GM12892 (cell line): ENCODE results near the gene PLAC1.

ENCODE experiments used
- DNase-seq: peaks from one replicate; pipeline ENCODE4 v3.0.0; 2011; ENCODE audit not compliant: insufficient read length
- FAIRE-seq: peaks from 2 replicates; lab custom pipeline; 2011; peaks lifted over from hg19 to GRCh38; lab: Jason Lieb, UNC
- POLR2A ChIP-seq: IDR thresholded peaks from 2 replicates; pipeline ENCODE4 v1.6.1; 2011; ENCODE audit warnings: low read depth, low read length, control low read depth
- POLR2AphosphoS5 ChIP-seq: IDR thresholded peaks from 2 replicates; pipeline ENCODE4 v1.6.1; 2011; ENCODE audit warnings: low read depth, low read length, control low read depth
- TAF1 ChIP-seq: IDR thresholded peaks from 2 replicates; pipeline ENCODE4 v1.6.1; 2011; ENCODE audit warnings: low read depth, mild to moderate bottlenecking, control low read depth, low read length, borderline replicate concordance

PLAC1 gene

DNA sequence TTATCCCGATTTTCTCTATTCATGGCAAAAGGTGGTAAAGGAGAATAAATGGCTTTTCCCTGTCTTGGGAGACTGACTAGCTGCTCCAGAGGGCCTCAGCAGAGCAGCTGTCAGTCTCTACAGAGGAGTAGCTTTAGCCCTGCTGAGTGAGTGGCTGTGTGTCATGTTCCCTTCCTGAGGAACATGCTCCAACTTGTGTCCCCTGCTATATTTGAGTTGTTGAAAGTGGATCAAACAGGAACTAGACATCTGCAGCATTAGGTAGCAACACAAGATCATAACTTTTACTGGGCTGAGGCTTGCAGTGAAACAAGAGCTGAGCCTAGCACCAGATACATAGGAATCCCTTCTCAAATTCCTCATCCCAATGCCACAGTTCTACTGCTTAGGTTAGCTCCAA is 26.7 kb upstream of the PLAC1 start:
- FAIRE-seq: no peak
- no peak for TF ChIP-seq POLR2A
- no peak for TF ChIP-seq POLR2AphosphoS5
- TF ChIP-seq TAF1: no peak
- no peak for DNase-seq

DNA sequence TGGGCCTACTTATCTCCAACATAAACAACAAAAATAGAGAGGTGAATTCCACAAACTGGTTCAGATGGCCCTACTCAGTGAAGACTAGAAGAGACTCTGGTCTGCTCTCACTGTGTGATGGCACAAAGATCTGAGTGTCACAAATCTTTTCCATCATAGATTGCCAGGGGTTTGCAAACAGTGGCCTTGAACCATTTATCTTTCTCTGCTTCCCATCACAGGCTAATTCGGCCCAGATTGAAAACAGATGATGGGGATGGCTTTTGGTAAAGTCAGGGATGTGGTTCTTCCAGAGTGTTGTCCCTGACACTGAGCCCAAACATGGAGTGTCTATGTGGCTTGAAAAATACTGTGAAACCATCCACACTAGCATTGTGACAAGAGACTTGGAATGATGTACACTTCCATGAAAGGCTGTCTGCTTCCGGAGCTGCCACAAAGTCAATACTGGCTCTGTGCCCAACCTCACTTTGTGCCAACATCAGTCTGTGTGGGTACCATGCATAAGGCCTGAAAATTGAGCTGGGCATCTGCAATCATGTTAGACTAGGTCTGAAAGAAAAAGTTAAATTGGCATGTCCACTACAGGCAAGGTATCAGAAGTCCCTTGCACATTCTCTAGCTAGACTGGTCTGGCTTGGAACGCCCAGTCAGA is 25.2 kb upstream of the PLAC1 start:
- TF ChIP-seq POLR2AphosphoS5 (no peak), TAF1 (no peak), POLR2A (no peak)
- FAIRE-seq (no peak), DNase-seq (no peak)

DNA sequence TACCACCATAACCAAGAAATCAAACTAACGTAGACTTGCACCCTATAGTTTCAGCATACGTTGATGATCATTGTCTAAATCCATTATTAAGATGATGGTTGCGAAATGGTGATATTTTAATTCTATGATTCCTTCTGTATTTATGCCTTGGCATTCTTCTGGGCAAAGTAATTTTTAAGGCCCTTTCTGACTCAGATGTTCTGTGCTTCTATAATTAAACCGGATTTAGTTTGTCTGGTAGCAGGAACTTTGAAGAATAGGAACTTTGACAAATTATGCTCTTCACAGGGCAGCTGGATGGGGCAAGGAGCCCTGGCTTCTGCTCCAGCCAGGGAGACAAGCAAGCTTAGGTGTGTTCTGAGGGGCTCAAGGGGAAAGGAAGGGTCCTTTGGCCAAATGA is 23.8 kb upstream of the PLAC1 start:
- DNase-seq (no peak), FAIRE-seq (no peak)
- no peak for TF ChIP-seq TAF1
- TF ChIP-seq POLR2A: no peak
- TF ChIP-seq POLR2AphosphoS5: no peak

DNA sequence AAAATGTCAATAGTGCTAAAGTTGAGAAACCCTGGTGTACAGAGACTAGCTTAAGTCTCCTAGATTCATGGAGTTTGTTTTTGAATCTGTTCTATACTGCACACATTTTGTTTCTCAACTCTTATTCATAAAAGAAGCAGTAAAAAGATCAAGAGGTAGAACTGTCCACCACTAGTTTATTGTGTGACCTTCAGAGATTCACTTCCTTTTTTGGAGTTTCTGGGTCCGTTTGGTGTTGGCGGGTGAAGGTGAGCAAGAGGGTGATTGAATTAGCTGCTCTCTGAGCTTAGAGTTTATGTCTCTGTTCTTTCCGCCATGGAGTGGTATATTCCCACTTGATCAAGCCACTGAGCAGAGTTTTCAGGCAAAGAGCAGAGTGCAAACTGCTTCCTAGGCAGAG is 21.4 kb upstream of the PLAC1 start:
- TF ChIP-seq POLR2A: no peak
- no peak for TF ChIP-seq TAF1
- TF ChIP-seq POLR2AphosphoS5: no peak
- FAIRE-seq: no peak
- no peak for DNase-seq

DNA sequence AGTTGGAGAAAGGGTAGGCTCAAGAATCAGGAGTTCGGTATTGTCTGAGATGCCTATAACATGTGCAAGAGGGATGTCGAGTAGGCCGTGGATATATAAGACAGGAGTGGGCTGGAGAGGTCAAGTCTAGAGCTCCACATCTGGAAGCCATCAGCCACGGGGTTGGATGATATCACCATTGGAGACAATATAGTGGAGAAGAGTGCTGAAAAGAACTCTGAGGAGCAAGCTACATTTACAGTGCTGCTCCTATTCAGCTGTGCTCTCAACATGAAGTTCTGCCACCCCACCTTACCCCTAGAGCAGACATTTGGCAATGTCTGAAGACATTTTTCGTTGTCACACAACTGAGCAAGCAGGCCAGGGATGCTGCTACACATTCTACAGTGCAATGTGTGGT is 20.9 kb upstream of the PLAC1 start:
- FAIRE-seq: peak; percentile 61
- TF ChIP-seq TAF1 (no peak), POLR2A (no peak), POLR2AphosphoS5 (no peak)
- no peak for DNase-seq

DNA sequence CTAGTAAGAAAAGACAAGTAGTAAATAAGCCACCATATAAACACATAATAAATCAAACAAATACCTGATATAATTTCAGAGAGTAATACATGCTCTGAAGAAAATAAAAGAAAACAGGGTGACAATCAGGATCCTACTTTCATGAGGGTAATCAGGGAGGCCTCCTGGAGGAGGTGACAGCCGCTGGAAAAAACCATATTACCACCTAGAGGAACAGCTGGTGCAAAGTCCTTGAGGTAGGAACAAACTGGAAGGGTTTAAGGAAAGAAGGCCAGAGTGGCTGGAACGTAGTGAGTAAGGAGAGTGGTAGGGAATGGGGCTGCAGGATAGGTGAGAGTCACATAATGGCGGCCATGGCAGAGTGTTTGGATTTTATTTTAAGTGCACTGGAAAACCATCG is 19.1 kb upstream of the PLAC1 start:
- TF ChIP-seq TAF1 (no peak), POLR2AphosphoS5 (no peak), POLR2A (no peak)
- FAIRE-seq (no peak), DNase-seq (no peak)

DNA sequence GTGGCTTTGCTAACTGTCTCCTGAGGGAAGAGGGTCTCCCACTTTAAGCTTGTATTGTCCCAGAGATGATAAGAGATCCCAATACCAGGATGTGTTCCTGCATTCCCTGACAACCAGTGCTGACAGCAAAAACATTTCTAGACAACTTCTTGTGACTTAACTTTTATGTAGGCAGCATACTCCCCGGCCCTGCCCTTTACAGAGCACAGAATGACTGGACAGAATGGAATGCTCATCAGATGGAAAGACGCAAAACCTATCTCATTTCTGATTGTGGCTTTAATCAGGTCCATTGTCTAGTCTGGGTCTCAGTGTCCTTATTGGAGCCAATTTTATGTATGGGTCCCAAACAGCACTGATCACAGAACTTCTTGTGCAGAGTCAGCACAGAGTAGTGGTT is 18.2 kb upstream of the PLAC1 start:
- DNase-seq (no peak), FAIRE-seq (no peak)
- no peak for TF ChIP-seq POLR2AphosphoS5

DNA sequence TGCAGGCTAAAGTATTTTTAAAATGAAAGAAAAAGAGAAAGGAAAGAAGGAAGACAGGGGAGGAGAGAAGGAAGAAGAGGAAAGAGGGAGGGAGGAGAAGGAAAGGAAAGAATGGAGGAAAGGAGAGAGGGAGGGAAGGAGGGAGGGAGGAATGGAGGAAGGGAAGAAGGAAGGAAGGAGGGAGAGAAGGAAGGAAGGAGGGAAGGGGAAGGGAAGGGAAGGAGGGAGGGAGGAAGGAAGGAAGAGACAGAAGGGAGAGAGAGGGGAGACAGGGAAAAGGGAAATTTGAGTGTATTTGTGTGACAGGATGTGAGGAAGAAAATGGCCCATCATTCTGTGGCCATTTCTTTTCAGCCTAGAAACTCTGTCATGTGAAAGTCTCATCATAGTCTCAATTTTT is 14.9 kb upstream of the PLAC1 start:
- no peak for FAIRE-seq
- DNase-seq: no peak
- TF ChIP-seq POLR2AphosphoS5: no peak
- no peak for TF ChIP-seq TAF1
- TF ChIP-seq POLR2A: no peak

DNA sequence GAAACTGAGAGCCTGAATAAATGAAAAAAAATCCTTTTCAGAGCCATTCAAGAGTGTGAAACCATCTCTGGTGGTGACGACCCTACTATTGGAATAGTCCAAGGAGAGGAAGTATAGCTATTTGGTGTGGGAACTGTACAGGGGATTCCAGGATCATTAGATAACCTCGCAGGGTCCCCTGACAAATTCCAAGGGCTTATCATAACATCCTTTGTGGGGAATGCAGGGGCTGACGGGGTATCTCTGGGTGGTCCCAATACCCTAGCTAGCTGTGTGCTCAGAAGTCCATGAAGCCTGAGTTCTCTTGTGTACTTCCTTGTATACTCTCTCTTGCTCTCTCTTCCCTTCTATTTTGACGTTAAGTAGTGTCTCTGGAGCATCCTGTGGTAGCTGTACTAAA is 13.8 kb upstream of the PLAC1 start:
- no peak for TF ChIP-seq POLR2A
- no peak for TF ChIP-seq POLR2AphosphoS5
- no peak for TF ChIP-seq TAF1
- no peak for FAIRE-seq

DNA sequence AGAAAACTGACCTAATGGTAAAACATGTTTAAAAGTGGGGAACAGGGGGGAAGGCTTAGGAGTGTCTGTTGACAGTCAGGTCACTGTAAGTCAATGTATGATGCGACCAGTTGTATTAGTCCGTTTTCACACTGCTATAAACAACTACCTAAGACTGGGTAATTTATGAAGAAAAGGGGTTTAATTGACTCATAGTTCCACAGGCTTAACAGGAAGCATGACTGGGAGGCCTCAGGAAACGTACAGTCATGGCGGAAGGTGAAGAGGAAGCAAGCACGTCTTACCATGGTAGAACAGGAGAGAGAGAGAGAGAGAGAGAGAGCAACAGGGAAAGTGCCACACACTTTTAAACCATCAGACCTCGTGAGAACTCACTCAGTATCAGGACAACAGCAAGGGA is 13.0 kb upstream of the PLAC1 start:
- no peak for TF ChIP-seq POLR2AphosphoS5
- no peak for FAIRE-seq
- DNase-seq: no peak

More for the DNA sequence above, 13.8 kb upstream of the PLAC1 start:
- no peak for DNase-seq

DNA sequence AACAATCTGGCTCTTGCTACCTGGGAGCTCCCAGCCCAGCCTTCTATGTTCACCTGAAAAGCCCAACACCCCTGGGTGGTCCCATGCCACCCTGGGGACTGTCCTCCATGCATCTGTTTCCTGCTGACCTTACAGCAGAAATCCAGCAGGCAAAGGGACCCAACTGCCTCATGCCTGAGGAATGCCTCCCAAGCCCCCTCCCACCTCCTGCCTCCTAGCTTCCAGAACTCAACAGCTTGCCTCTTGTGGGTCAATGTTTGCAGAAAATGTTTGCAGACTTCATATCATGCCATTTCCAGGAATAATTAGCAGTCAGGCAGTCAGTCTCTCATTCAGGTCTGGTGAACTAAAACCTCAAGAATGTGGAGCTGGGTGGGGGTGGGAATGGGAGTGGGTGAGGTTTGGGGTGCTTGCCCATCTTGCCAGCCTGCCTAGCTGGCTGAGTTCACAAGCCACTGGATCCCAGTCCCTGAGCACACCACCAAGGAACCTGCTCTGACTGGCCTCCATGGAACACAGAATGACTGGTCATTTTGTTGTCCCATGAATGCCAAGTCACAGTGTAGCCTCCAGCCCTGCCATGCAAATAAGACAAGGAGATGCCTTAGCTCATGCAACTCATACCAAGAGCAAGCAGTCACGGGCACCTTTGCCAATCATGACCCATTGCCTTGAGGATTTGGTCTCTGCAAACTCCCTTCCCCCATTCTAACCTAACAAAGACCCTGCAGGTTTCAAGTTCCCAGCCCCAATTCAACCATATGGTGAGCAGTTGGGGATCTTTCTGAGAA is 12.1 kb upstream of the PLAC1 start:
- TF ChIP-seq POLR2A: no peak
- TF ChIP-seq POLR2AphosphoS5: no peak
- TF ChIP-seq TAF1: no peak
- no peak for DNase-seq
- FAIRE-seq: no peak

DNA sequence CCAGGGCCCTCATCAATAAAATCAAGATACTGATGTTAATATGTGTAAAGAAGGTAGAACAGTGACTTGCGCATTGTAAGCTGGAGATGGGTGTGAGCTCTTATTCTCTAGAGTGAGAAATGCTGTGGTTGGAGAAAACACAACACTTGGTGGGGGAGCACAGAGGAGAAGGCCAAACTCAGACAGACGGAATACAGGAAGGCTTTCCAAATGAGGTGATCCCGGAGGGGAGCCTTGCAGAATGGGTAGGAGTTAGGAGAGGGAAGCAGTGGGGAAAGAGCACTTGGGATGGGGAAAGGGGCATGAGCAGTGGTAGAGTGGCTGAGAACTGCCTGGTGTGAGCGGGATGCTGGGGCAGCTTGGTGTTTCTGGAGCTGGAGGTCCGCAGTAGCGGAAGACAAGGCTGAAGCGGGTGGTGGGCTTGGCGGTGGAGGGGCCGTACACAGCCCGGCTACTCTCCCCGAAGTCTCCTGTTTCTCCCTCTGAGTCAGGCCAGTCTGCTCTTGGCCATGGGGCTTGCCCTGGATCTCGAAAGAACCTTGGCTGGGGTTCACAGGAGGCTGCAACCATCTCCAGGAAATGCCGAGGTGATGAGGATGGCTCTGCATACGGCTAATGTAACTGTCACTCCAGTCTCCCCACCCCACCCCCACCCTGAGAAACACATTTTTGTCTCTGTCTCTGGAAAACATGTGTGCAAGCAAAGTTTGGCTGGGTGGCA is 11.3 kb upstream of the PLAC1 start:
- no peak for DNase-seq
- TF ChIP-seq POLR2A: no peak
- no peak for TF ChIP-seq POLR2AphosphoS5
- no peak for TF ChIP-seq TAF1
- FAIRE-seq: no peak
